NCI-H2196 (cell line): ENCODE data around the gene KCNJ4.
"Not testable (repeated sequence)": the region's sequence is repeated elsewhere in the genome, so short reads cannot be mapped to it uniquely, and the experiment has no call there.

Experiments used
- DNase-seq: peaks from one replicate; lab custom pipeline; 2025; ENCODE audit not compliant: unreplicated experiment; lab: John Stamatoyannopoulos, UW

Gene KCNJ4

DNA sequence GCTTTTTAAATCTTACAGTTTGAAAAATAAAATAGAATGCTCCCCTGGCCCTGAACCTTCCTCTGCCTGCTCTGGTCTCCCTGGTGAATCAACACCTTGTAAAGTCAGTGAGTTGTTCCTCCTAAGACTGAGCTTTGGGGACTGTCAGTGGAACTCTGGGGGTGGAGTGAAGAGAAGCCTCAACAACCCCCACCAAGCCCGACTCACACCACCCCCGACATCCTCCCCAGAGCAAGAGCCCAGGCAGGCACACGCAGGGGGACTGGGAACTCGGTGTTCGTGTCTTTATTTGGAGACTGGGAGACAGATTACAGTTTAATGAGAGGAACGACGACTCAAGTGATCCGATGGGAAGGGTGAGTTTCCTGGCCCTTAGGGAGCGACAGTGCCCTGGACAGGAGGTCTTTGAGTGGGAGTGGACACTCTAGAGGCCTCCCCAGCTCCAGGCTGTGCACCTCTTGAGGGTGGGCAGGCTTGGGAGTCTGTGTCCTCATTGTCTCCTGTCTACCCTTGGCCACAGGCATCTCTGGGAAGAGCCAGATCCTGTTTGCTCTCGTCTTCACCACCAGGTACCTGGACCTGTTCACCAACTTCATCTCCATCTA lies 19.1 kb upstream of the KCNJ4 start:
- no peak for DNase-seq

DNA sequence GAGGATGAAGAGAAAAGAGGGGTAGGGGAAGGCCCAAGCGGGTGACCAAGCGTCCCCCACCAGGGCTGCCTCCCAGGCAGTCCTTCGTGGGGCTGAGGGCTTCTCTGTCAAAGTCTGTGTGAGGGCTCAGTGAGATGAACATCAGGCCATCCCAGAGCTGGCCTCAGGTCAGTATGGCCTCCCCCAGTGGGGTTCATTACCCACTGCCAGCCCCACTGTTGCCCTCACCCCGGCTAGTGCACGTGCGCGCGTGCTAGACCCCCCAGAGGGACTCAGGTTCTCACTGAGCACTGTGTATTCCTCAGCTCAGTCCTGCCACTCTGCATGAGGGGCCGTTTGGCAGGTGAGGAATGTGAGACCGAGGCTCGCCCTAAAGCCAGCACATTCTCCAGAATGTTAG lies 16.2 kb upstream of the KCNJ4 start:
- DNase-seq, result no peak

DNA sequence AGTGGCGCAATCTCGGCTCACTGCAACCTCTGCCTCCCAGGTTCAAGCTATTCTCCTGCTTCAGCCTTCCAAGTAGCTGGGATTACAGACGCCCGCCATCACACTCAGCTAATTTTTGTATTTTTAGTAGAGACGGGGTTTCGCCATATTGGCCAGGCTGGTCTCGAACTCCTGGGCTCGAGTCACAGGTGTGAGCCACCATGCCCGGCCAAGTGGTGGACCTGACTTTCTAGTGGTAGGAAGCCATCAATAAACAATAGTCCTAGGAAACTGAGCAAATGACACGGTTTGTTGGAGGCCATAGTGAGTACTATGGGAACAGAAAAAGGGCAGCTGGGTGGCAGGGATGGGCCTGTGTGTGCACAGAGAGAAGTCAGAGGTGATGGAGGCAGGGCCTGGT lies 15.2 kb upstream of the KCNJ4 start:
- DNase-seq, result not testable (repeated sequence)

DNA sequence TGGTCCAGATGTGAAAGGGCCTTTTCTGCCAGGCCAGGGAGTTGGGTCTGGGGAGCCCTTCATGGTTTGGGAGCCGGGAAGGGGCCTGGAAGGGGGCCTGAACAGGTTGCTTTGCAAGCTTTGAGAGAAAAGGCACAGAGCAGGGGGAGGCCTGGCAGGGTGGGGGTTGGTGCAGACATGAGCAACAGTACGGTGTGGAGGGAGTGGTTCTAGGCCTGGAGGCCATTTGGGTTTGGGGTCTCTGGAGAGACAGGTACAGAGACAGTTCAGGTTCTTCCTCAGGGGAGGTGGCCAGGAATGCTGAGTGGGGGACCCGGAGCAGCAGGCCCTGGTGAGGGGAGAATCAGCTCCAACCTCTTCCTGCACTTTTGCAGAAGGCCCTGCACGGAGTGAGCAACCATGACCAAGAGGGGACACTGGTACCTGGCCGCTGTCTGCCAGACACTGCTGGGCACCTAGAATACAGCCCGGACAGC lies 14.3 kb upstream of the KCNJ4 start:
- DNase-seq, result no peak

DNA sequence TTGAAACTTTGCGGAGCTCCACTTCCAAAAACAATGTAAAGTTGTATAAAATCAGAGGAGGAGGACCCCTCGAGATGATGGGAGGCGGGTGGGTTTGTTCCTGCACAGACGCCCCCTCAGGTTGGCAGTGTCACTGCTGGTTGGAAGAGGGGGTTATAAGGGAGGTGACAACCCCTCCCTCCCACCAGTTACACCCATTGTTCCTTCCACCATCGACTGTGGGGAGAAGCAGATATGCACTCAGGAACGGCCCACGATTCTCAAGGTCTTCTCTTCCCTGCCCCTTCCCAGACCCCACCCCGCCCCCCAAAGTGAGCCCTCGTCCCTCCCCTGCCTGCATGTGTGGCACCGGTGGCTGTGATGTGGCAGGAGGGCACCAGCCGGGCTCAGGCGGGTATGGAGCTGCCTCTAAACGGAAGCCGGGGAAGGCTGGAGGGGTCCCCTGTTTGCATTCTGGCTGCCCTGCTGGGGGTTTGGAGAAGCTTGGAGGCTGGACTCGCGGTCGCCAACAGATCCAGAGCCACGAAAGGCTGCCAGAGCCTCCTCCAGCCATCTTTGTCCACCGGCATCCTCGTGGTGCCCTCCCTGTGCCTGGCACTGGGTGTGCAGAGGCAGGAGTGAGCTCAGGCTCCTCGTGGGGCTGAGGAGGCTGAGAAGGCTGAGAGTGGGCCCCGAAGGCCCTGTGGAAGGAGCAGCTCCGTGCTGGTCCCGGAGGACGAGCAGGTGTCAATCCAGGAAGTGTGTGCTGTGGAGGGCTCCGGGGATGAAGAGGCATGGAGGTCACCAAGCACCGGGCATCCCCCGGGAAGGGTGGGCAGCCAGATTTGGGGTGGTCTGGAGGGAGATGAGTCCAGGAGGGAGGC lies 13.7 kb upstream of the KCNJ4 start:
- DNase-seq, result no peak

DNA sequence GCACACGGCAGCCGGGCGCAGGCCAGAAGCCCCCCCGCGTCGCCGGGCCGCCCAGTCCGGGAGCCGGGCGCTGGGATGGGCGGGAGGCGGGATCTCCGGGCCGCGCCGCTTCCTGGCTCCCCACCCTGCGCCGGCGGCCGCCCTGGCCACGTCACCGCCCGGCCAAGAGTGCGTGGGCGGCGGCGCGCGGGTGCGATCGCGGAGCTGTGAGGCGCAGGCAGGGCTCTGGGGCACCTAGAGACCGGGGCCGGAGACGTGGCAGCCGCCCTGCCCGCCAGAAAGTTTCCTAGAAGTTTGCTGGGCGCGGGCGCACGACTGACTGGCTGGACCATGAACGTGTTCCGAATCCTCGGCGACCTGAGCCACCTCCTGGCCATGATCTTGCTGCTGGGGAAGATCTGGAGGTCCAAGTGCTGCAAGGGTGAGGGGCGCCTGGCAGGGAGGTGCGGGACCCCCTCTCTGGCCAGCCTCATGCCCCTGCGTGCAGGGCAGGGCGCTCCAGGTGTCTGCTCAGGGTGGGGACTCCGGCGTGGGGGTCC lies 13.0 kb upstream of the KCNJ4 start, which contains the start of gene KDELR3:
Gene KDELR3, plus strand, starts transcription at position 193 of the 539 bp plus-strand sequence. Its CDS starts 138 bp downstream, at position 331.
- DNase-seq, result no peak

DNA sequence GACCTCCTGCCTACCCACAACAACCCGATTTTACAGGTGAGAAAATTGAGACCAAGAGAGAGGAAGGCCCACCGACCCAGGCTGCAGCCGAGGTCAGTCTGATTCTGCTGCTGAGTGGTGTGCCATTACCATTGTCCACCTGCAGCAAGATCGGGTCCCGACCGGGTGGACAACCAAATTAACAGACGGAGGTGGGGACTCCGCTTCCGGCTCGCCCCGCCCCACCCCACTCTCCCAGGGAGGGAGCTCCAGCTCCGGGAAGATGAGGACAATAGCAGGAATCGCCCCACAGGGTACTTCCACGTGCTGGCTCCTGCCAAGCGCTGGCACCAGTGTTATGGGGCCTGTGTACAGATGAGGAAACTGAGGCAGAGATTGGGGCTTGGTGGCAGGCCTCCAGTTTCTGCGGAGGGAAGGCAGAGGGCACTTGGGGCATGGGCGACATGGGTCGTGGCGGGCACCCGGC lies 12.5 kb upstream of the KCNJ4 start:
- DNase-seq, result no peak

DNA sequence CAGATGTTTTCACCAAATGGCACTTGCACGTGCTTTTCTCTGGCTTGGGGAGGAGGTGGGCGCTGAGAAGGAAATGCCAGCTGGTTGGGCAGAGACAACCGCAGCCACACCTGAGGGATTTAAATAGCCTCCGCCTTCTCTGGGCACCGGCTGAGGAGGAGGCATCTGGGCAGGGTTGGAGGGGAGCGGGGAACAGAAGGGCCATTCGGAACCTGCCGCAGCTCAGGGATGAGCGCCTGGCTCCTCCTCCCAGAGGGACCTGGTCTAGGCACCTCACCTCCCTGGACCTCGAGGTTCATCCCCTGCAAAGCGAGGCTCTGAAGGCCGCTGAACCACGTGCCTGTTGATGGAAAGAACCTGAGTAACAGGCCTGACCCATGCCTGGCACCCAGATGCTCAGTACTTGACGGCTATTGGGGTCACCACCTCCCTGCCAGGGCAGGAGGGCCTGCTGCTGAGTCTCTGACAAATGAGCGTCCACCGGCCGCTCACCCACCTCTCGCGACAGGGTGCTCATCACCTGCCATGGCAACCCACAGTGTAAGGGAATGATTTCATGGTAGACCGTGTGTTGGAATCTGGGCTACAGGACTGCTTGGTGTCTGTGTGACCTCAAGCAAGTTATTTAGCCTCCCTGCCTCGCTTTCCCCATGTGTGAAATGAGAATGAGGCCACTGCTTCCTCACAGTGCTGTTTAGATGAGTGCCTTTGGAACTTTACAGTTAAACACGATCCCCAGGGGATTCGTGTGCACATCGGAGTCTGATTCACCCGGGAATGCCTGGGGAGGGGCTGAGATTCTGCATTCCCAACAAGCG lies 10.9 kb upstream of the KCNJ4 start:
- DNase-seq, result no peak

DNA sequence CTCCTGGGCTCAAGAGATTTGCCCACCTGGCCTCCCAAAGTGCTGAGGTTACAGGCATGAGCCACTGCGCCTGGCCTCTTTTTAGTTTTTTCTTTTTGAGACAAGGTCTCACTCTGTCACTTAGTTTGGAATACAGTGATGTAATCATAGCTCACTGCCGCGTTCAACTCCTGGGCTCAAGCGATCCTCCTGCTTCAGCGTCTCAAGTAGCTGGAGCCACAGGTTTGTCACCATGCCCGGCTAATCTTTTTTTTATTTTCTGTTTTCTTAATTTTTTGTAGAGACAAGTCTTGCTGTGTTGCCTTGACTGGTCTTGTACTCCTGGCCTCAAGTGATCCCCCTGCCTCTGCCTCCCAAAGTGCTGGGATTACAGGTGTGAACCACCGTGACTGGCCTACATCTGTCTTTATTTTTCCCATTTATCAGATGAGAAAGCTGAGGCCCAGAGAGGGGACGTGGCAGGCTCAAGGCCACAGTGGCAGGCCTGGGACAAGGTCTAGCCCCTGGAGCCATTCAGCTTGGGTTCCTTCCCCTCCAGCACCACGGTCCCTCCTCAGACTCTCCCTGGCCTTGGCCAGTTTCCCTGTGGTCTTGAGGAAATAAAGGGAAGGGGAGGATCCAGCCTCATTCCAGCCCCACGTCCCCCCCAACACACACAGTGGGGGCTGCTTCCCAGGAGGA lies 10.1 kb upstream of the KCNJ4 start:
- DNase-seq, result no peak

DNA sequence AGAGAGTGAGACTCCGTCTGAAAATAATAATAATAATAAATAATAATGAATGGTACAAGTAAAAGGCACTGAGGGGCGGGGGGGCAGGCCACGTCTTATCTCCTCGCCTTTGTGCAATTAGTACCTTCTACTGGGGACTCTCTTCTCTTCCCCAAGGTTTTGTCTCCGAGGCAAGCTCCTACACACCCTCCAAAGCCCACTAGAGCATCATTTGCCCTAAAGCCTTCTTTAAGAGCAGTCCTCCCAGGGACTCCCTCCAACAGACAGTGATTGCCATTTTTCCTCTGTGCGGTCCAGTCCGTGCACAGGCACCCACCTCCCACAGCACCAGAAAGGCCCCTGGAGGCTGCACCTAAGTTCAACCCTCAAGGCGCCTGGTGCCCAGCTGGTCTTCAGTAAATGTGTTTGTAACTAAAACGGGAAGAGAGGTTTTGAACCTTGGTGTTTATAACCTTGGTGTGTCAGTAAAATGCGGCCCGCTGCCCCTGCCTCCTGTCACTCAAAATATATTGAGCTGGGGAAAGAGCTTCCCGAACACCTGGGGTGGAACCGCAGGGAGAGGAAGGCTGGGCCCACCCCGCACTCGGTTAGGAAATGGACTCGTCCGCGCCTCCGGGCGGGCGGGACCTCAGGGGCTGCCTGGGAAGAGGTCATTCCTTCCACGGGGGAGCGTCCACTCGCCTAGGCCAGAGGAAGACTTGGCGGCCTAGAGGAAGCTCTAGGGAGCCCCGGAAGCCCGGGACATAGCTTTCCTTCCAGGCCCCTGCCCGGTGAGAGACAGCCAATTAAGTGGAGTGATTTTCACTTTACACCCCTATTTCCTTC lies 8.2 kb upstream of the KCNJ4 start:
- DNase-seq, result no peak

DNA sequence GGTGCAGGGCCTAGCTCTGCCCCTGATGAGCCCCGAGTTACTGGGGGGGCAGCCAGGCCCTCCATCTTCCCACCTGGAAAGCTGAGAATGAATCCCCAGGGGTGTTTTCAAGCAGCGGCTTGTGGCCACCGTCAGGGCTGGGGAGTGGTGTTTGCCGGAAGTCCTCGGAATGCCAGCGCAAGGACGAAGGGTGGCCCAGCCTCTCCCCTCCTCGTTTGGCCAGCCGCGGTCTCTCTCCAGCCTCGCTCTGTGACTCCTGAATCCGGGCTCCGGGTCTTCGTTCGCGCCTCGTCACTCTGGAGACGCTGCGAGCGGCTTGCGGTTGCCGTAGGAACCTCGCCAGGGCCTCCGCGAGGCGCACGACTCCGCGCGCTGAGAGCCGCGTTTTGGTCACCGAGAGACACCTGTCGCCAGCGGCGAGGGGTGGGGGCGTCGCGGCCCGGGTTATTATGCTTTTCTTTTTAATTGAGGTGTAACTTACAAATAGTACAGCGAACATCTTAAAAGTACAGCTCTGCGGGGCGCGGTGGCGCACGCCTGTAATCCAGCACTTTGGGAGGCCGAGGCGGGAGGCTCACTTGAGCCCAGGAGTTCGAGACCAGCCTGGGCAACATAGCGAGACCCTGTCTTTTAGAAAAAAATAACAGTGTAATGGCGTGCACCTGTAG lies 6.5 kb upstream of the KCNJ4 start:
- peak; percentile 79 for DNase-seq

DNA sequence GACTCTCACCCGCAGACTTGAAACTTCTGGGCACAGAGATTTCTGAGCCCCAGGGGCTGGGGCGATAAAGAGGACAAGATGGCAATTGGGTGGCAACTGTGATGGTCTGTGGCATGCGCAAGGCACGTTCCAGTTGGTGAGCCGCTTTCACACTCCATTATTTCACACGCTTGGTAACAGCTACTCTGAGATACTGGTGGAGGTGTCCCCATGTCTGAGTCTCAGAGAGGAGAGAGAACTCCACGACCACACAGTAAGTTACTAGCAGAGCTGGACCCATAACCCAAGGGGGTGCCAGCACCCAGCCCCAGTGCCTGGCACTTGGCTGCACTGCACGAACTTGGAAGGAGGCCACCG lies 6.0 kb upstream of the KCNJ4 start:
- DNase-seq, result no peak

DNA sequence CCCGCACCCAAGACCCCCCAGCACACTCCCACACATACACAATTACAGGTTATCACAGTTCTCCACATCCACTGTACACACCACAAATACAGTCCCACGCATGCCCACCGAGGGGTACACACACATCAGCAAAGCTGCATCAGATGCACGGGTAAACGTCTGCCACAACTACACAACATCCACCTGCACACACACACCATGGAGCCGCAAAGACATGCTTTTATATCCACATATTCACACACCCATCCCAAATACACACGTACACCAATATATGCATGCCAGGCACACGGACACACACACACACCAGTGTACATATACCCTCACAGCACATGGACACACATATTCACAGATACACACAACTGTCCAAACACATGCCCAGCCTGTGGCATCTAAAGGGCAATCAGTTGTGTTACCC lies 5.4 kb upstream of the KCNJ4 start:
- DNase-seq, result no peak

DNA sequence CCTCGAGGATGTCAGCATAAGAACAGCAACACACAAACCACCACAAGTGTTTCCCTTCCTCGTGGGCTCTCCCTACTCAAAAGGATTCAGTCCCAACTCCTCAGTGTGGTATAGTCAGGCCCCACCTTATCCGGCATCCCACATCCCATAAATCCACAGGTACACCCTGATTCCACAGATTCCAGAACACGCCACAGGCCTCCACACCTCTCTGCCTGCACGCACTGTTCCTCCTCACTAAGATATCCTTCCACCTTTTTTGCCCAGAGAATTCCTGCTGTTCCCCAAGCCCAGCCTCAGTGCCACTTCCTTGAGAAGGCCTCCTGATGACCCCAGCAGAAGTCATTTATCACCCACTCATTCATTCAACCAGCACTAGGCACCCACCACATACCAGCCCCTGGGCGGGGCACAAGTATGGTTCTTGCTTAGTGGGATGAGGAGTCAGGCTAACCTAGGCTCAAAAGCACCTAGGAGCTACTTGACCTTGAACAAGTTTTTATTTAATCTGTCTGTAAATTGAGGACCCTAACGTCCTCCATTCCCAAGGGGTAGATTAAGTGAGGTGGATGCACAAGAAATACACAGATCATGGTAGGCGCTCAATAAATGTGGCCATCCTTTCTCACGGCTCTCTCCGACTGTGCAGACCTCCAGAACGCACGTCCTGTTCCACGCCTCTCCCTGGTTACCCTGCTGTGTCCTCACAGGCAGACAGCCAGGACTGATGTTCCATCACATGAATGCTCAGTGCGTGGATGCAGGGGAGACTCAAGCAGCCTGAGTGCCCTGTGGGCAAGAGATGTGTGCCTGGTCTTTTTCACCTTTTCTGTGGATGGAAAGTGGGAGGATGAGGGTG lies 2.1 kb upstream of the KCNJ4 start:
- no peak for DNase-seq

DNA sequence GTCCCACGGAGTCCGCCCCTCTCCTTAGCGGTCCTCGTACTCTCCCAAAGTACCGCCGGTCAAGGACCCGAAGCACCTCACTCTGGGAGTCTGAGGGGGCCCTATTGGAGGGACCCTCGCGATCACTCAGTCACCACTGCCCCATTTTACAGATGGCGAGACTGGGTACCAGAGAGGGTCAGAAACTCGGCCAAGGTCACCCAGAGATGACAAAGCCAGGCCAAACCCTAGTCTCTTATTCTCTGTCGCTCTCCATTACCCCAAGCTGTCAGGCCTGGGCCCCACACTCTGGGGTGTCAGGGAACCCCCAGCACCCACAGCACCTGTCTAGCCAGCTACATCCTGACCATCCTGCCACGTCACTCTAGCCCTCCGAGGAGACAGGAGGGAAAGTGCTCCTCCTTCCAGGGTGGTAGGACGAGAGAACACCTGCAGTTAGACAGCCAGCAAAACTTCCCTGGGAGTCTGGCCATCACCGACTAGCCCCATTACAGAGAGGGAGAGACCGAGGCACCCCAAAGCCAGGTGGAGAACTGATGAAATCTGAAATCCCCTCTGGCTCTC lies 1.4 kb upstream of the KCNJ4 start:
- DNase-seq, result no peak

DNA sequence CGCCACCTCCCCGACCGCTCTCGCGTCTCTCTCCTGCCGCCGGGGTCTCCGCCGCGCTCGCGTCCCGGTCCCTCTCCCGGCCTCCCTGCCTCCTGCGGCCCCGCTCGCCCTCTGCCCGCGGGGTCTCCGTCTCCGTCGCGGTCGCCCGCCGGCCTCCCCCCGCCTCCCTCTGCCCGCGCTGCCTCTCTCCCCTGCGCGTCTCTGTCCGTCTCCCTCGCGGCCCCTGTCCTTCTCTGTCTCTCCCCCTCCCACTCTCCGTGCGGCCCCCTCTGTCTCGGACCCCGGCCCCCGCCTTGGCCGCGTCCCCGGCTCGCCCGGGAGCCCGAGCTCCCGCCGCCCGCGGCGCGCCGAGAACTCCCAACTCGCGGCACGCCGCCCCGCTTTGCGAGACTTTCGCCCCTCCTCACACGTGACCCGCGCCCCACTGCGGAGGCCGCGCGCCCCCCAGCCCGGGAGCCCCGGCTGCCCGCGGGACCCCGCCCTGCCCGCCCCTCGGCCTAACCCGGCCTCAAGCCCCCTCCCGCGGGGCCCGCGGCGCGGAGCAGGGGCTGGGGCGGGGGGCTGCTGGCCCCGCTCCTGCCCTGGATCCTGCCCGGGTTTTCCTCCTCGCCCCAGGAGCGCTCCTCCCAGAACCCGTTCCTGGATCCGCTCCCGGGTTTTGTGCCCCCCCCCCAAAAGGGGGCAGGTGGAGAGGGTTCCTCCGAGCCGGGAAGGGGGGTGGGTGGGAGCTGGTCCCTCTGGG lies 702 bp upstream of the KCNJ4 start:
- no peak for DNase-seq

DNA sequence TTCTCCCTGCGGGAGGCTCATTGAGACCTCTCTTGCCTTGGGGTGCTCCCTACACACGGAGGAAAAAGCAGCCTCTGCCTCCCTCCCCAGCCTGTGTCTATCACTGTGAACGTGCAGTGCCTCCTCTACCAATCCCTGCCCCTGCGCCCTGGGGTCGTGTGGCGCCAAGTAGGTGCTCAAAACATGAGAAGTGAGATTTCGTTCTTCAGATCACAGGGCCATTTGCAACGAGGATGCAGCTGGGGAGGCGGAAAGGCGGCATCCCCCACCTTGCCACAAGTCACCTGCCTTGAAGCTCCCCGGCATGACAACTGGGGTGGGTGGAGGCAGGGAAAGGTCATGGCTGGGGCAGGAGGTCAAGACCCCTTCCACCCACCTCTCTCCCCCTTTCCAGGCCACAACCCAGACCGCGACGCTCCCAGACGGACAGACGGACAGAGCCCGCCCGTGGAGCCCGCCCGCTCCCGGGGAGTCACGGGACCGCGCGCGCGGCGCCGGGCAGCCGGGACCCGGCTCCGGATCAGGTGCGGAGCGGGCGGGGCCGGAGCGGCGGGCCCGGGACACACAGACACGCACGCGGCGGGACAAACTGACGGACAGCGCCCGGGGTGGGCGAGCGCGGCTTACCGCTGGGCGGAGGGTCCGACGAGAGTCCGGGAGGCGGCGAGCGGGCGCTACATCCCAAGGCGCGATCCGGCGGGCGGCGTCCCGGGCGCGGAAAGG lies 485 bp downstream of the KCNJ4 start:
- no peak for DNase-seq
